Activated CD8-positive, alpha-beta T cell treated with anti-CD3 and anti-CD28 coated beads for 36 hours (primary cell): ENCODE data around the gene TMEM120A. TPM values are rescaled to one million over a fixed set of nuclear protein-coding genes. Genes with fewer than 3 reads are reported as not detected.

ENCODE experiments used
- ATAC-seq: fragments of 200-7000 bp; cut with Tn5 transposase; one replicate; pipeline ENCODE4 v1.10.0; 2021; ENCODE audit warnings: mild to moderate bottlenecking, moderate library complexity
- CTCF ChIA-PET: fragments of 350-600 bp; sonication (Branson Sonifier 250); formaldehyde crosslinking; loops from one replicate; lab custom pipeline; 2021; ENCODE audit warnings: antibody characterized with exemption; lab: Charles Lee
- POLR2A ChIA-PET: fragments of 350-600 bp; sonication (Branson Sonifier 250); formaldehyde crosslinking; loops from one replicate; lab custom pipeline; 2021; ENCODE audit warnings: antibody characterized with exemption; lab: Charles Lee
- DNase-seq: peaks from one replicate; pipeline ENCODE4 v3.0.0-alpha.2; 2020
- H3K27ac Mint-ChIP-seq: one replicate; pipeline ENCODE4 v1.8.0; 2021; ENCODE audit warnings: mild to moderate bottlenecking, mixed read lengths
- H3K27me3 Mint-ChIP-seq: one replicate; pipeline ENCODE4 v1.8.0; 2021; ENCODE audit warnings: mixed read lengths
- H3K36me3 Mint-ChIP-seq: one replicate; pipeline ENCODE4 v1.8.0; 2021; ENCODE audit warnings: low read depth, mixed read lengths
- H3K4me1 Mint-ChIP-seq: one replicate; pipeline ENCODE4 v1.8.0; 2021; ENCODE audit warnings: low read depth, mixed read lengths
- H3K4me3 Mint-ChIP-seq: one replicate; pipeline ENCODE4 v1.8.0; 2021; ENCODE audit warnings: mild to moderate bottlenecking, moderate library complexity, mixed read lengths
- H3K9me3 Mint-ChIP-seq: one replicate; pipeline ENCODE4 v1.8.0; 2021; ENCODE audit warnings: mixed read lengths
- CTCF ChIP-seq: fragments of 200-600 bp; IDR thresholded peaks from one replicate; pipeline ENCODE4 v1.8.0; 2022; ENCODE audit warnings: antibody characterized with exemption, mild to moderate bottlenecking
- intact Hi-C: fragments of 100-400 bp; cut with micrococcal nuclease; formaldehyde crosslinking; loops from one replicate; pipeline ENCODE4 v1.10.0; 2022
- total RNA-seq, 2 experiments: library from RNA; stranded (reverse); gene quantifications; one replicate each; pipeline ENCODE4 v1.2.3, GENCODE V29; 2021

TMEM120A gene
- total RNA-seq, 2 experiments from 2014 or later = 12.2 to 12.4 TPM

- POLR2A ChIA-PET = no interaction called here
These were observed 41.0 kb downstream of the TMEM120A start for GRCh38 chr7:75953431-75953830.

DNA sequence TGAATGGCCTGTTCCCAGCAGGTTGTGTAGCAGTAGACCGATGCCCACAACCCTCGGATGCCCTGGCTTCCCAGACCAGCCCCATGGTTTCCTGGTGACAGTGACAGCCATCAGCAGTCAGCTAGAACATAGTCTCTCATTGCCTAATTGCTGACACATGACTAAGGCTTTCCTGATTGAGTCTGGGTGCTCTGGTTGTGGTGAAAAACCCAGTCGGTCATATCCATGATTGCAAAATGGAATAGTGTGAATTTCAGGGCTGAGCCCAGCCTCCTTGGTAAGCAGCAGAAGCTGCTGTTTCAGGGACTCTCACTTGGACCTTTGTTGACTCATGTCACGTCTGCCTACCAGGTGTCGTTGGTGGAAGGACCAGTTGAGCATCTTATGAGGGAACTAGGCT lies 42.9 kb downstream of the TMEM120A start:
- DNase-seq (no peak), ATAC-seq (no peak)
- intact Hi-C loops = no loop called here
- H3K36me3 Mint-ChIP-seq = peaks cover 4% of the 10 kb centered on the region
- H3K27me3 Mint-ChIP-seq = no peaks in the 10 kb centered on the region
- ChIA-PET CTCF (no interaction called here), POLR2A (interaction anchor here (0.6 kb wide), 1 partner anchor 21 kb away, joined by 3 read pairs; no protein-coding TSS in a partner anchor)
- H3K9me3 Mint-ChIP-seq = no peaks in the 10 kb centered on the region
- H3K27ac Mint-ChIP-seq = no peak overlapping the region
- H3K4me1 Mint-ChIP-seq = peaks cover 2% of the 10 kb centered on the region
- H3K4me3 Mint-ChIP-seq = no peak overlapping the region
- no peak for TF ChIP-seq CTCF

More at GRCh38 chr7:75953431-75953830, 41.0 kb downstream of the TMEM120A start:
- H3K4me1 Mint-ChIP-seq = peaks cover 2% of the 10 kb centered on the region
- no peaks in the 10 kb centered on the region for H3K9me3 Mint-ChIP-seq
- DNase-seq (no peak), ATAC-seq (no peak)
- peaks cover 9% of the 10 kb centered on the region for H3K36me3 Mint-ChIP-seq
- intact Hi-C loops = no loop called here
- CTCF ChIA-PET = no interaction called here
- no peak overlapping the region for H3K4me3 Mint-ChIP-seq
- no peak overlapping the region for H3K27ac Mint-ChIP-seq
- no peak for TF ChIP-seq CTCF
- H3K27me3 Mint-ChIP-seq = no peaks in the 10 kb centered on the region

- DNase-seq (no peak), ATAC-seq (no peak)
- Mint-ChIP-seq H3K4me3 (no peak overlapping the region), H3K27ac (no peak overlapping the region), H3K4me1 (peaks cover 7% of the 10 kb centered on the region), H3K27me3 (no peaks in the 10 kb centered on the region), H3K36me3 (no peaks in the 10 kb centered on the region), H3K9me3 (no peaks in the 10 kb centered on the region)
- CTCF ChIA-PET = no interaction called here
- no peak for TF ChIP-seq CTCF
- POLR2A ChIA-PET = interaction anchor here (0.6 kb wide), 1 partner anchor 276 kb away, joined by 3 read pairs; no protein-coding TSS in a partner anchor
- intact Hi-C loops = no loop called here
These were observed 44.2 kb downstream of the TMEM120A start for GRCh38 chr7:75950111-75950681.

DNA sequence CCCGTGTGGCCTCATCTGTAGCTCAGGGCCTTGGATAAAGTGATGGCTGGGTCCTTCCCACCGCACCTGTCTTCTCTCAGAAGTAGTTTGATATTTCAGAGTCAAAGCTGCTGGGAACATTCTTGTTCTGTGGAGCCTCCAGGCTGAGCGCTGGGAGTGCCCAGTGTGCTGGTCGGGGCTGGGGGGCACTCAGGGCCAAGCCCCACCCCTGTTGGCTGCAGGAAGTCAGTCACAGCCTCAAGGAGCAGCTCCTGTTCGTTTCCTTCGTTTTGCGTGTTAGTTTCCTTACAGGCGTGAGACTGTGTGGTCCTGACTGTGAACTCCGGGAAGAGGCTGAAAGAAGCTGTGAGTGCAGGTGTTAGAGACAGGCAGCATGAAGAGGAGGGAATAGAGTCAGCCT lies 46.2 kb downstream of the TMEM120A start:
- no peaks in the 10 kb centered on the region for H3K27me3 Mint-ChIP-seq
- ChIA-PET POLR2A (no interaction called here), CTCF (interaction anchor here (3.0 kb wide), 1 partner anchor 72 kb away, joined by 9 read pairs; no protein-coding TSS in a partner anchor)
- H3K36me3 Mint-ChIP-seq = no peaks in the 10 kb centered on the region
- no peak overlapping the region for H3K27ac Mint-ChIP-seq
- ATAC-seq (no peak), DNase-seq (no peak)
- H3K4me1 Mint-ChIP-seq = peaks cover 12% of the 10 kb centered on the region
- H3K9me3 Mint-ChIP-seq = no peaks in the 10 kb centered on the region
- intact Hi-C loops = no loop called here
- TF ChIP-seq CTCF = no peak
- no peak overlapping the region for H3K4me3 Mint-ChIP-seq

GRCh38 chr7:75946207-75946855 lies 48.1 kb downstream of the TMEM120A start:
- POLR2A ChIA-PET = no interaction called here
- no peak for TF ChIP-seq CTCF
- Mint-ChIP-seq H3K27ac (no peak overlapping the region), H3K4me3 (no peak overlapping the region), H3K4me1 (peaks cover 12% of the 10 kb centered on the region), H3K27me3 (no peaks in the 10 kb centered on the region), H3K36me3 (no peaks in the 10 kb centered on the region), H3K9me3 (no peaks in the 10 kb centered on the region)
- no peak for DNase-seq
- CTCF ChIA-PET = interaction anchor here (0.8 kb wide), 1 partner anchor 81 kb away, joined by 3 read pairs; no protein-coding TSS in a partner anchor
- intact Hi-C loops = no loop called here
- no peak for ATAC-seq
